ENCODE results near the gene ANO10. TPM values are rescaled to one million over a fixed set of nuclear protein-coding genes. Genes with fewer than 3 reads are reported as not detected.

Gene ANO10
- total and polyA plus RNA-seq, 2 of the 8 experiments (the other 6 are each of a cell fraction or from before 2014, with no cell fraction given): 38.0 to 53.2 TPM

DNA sequence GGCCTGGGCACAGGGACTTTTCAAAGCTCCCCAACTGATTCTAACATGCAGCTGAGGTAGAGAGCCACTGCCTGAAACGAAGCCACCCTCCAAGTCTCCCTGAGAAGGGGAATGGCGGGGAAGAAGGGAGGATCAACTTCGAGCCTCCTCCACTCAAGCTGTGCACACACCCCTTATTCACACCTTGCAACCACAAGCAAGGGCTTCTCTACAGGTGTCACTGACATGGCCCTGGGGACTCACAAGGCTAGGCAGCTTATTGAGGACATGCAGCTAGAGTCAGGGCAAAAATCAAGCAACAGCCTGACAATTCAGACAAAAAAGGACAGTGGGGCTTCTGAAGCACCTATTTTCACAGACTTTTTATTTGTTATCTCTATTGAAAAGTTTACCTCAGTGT lies 250.3 kb downstream of the ANO10 start (continued):
- TF ChIP-seq NANOG (IDR thresholded peaks at IDR 0.05; ENCODE audit: insufficient read depth, low read depth, low read length, poor library complexity, severe bottlenecking) (no peak), TBP (IDR thresholded peaks at IDR 0.05; ENCODE audit: low read depth, low read length) (no peak), ZNF274 (IDR thresholded peaks at IDR 0.05; ENCODE audit: borderline replicate concordance, extremely low read depth, low read length) (no peak), RXRA (IDR thresholded peaks at IDR 0.05; ENCODE audit: insufficient read depth, low read depth, low read length) (no peak), FOSL1 (IDR thresholded peaks at IDR 0.05; ENCODE audit: insufficient read depth, low read depth, low read length) (no peak), POLR2A (IDR thresholded peaks at IDR 0.05; ENCODE audit: control extremely low read depth in 1 of 2, low read depth in 2 of 2, low read length in 2 of 2) (no peak), RNF2 (IDR thresholded peaks at IDR 0.05; ENCODE audit: borderline replicate concordance, low read depth, low read length, missing control alignments, poor library complexity, severe bottlenecking) (no peak)
- TF ChIP-seq, protein P1, sequence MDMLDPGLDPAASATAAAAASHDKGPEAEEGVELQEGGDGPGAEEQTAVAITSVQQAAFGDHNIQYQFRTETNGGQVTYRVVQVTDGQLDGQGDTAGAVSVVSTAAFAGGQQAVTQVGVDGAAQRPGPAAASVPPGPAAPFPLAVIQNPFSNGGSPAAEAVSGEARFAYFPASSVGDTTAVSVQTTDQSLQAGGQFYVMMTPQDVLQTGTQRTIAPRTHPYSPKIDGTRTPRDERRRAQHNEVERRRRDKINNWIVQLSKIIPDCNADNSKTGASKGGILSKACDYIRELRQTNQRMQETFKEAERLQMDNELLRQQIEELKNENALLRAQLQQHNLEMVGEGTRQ (IDR thresholded peaks at IDR 0.05; ENCODE audit: low read length): no peak
- TF ChIP-seq, protein P2, sequence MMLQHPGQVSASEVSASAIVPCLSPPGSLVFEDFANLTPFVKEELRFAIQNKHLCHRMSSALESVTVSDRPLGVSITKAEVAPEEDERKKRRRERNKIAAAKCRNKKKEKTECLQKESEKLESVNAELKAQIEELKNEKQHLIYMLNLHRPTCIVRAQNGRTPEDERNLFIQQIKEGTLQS (IDR thresholded peaks at IDR 0.05; ENCODE audit: insufficient read depth, low read depth, low read length): no peak

Measured in H1 (cell line).